Naive thymus-derived CD4-positive, alpha-beta T cell (primary cell): ENCODE measurements around the gene CFAP91. TPM values are rescaled to one million over a fixed set of nuclear protein-coding genes. Genes with fewer than 3 reads are reported as not detected.

Source experiments
- ATAC-seq: fragments of 150-1000 bp; cut with Tn5 transposase; 2 replicates; pipeline ENCODE4 v1.10.0; 2021; ENCODE audit warnings: mild to moderate bottlenecking, moderate library complexity
- CTCF ChIA-PET: fragments of 350-600 bp; sonication (Branson Sonifier 250); formaldehyde crosslinking; loops from one replicate; lab custom pipeline; 2021; ENCODE audit warnings: antibody characterized with exemption; lab: Charles Lee
- POLR2A ChIA-PET: fragments of 350-600 bp; sonication (Branson Sonifier 250); formaldehyde crosslinking; loops from one replicate; lab custom pipeline; 2021; ENCODE audit warnings: antibody characterized with exemption, inconsistent platforms; lab: Charles Lee
- DNase-seq, 9 donors: peaks; one replicate each; pipeline versions ENCODE4 v3.0.0 to v3.0.0-alpha.2; 2020 to 2022; ENCODE audit warnings: mixed read lengths in 1 of 9
- H3K27ac ChIP-seq: one replicate; pipeline ENCODE4 v1.7.0; 2013; ENCODE audit warnings: mild to moderate bottlenecking, low read depth, low read length, moderate library complexity
- H3K27me3 ChIP-seq, 2 donors: one replicate each; pipeline ENCODE4 v1.7.0; 2013; ENCODE audit warnings: low read length in 2 of 2, mild to moderate bottlenecking in 2 of 2, moderate library complexity in 2 of 2; ENCODE audit not compliant: control insufficient read depth in 2 of 2, insufficient read depth in 2 of 2
- H3K36me3 ChIP-seq, 3 experiments: 1 replicate in 2 of 3; 2 replicates in 1 of 3; pipeline ENCODE4 v1.7.0; 2013; ENCODE audit warnings: low read length in 3 of 3, mild to moderate bottlenecking in 3 of 3, moderate library complexity in 1 of 3; ENCODE audit not compliant: insufficient read depth in 3 of 3, control insufficient read depth in 2 of 3
- H3K4me1 ChIP-seq, 2 donors: one replicate each; pipeline ENCODE4 v1.7.0; 2013; ENCODE audit warnings: low read length in 2 of 2, mild to moderate bottlenecking in 2 of 2, moderate library complexity in 1 of 2; ENCODE audit not compliant: control insufficient read depth in 2 of 2, insufficient read depth in 2 of 2
- H3K4me3 ChIP-seq: 2 replicates; pipeline ENCODE4 v1.7.0; 2013; ENCODE audit warnings: mild to moderate bottlenecking, low read length
- H3K9me3 ChIP-seq, 3 experiments: 1 replicate in 2 of 3; 2 replicates in 1 of 3; pipeline ENCODE4 v1.7.0; 2013; ENCODE audit warnings: low read length in 3 of 3; ENCODE audit not compliant: control insufficient read depth in 2 of 3
- H3K27ac Mint-ChIP-seq, 9 donors: one replicate each; pipeline ENCODE4 v1.8.0; 2020 to 2022; ENCODE audit warnings: mixed read lengths in 9 of 9, mild to moderate bottlenecking in 8 of 9, moderate library complexity in 5 of 9, inconsistent platforms in 2 of 9
- H3K27me3 Mint-ChIP-seq, 5 donors: one replicate each; pipeline ENCODE4 v1.8.0; 2021 to 2022; ENCODE audit warnings: mixed read lengths in 5 of 5, mild to moderate bottlenecking in 1 of 5
- H3K36me3 Mint-ChIP-seq, 5 donors: one replicate each; pipeline ENCODE4 v1.8.0; 2020 to 2022; ENCODE audit warnings: mixed read lengths in 5 of 5, mild to moderate bottlenecking in 3 of 5, inconsistent platforms in 1 of 5
- H3K4me1 Mint-ChIP-seq, 7 donors: one replicate each; pipeline ENCODE4 v1.8.0; 2020 to 2022; ENCODE audit warnings: mixed read lengths in 7 of 7, mild to moderate bottlenecking in 3 of 7, inconsistent platforms in 1 of 7
- H3K4me3 Mint-ChIP-seq, 10 donors: one replicate each; pipeline ENCODE4 v1.8.0; 2020 to 2022; ENCODE audit warnings: mild to moderate bottlenecking in 10 of 10, mixed read lengths in 10 of 10, moderate library complexity in 6 of 10, inconsistent platforms in 2 of 10
- H3K9me3 Mint-ChIP-seq, 11 donors: one replicate each; pipeline ENCODE4 v1.8.0; 2020 to 2022; ENCODE audit warnings: mixed read lengths in 11 of 11, mild to moderate bottlenecking in 4 of 11, inconsistent platforms in 1 of 11, moderate library complexity in 1 of 11
- intact Hi-C, 2 donors: fragments of 100-400 bp; cut with micrococcal nuclease; formaldehyde crosslinking; loops; one replicate each; pipeline ENCODE4 v1.15.1; 2023
- polyA plus RNA-seq, 2 donors: library from polyadenylated mRNA; unstranded; fragments of 300-500 nt; fragmentation: Illumina TruSeq; gene quantifications; one replicate each; pipeline ENCODE4 v1.2.3, GENCODE V29; 2021
- total RNA-seq, 6 experiments: library from RNA in 5 of 6; stranded (reverse) in 5 of 6; gene quantifications; 1 replicate in 5 of 6; 2 replicates in 1 of 6; pipeline ENCODE4 v1.2.3 and lab custom pipeline; 2021 to 2026

Gene CFAP91
- total and polyA plus RNA-seq, 7 experiments from 2014 or later, result 0.13 to 0.32 (median 0.17) TPM; not detected in 4

- peaks cover 0 to 3% (median 0%) of the 10 kb centered on the region in 3 experiments for H3K36me3 ChIP-seq
- H3K27me3 Mint-ChIP-seq, result no peaks in the 10 kb centered on the region
- peaks cover under 1 to 21% (median 4%) of the 10 kb centered on the region in 5 donors for H3K36me3 Mint-ChIP-seq
- POLR2A ChIA-PET, result no interaction called here
- H3K27ac Mint-ChIP-seq, result no peak within 1 kb of the TSS
- H3K4me1 ChIP-seq, result no peaks in the 10 kb centered on the region
- ATAC-seq, result no peak
- intact Hi-C loops, result no loop called here
- no peak within 1 kb of the TSS for H3K4me3 ChIP-seq
- no peaks in the 10 kb centered on the region for H3K27me3 ChIP-seq
- CTCF ChIA-PET, result no interaction called here
- H3K4me3 Mint-ChIP-seq, result no peak within 1 kb of the TSS
- H3K9me3 Mint-ChIP-seq, result no peaks in the 10 kb centered on the region
- no peaks in the 10 kb centered on the region for H3K9me3 ChIP-seq
- no peak within 1 kb of the TSS for H3K27ac ChIP-seq
- no peak for DNase-seq
- H3K4me1 Mint-ChIP-seq, result peaks cover 0 to 15% (median 5%) of the 10 kb centered on the region in 7 donors
Measured at GRCh38 chr3:119660474-119661440, 42.1 kb upstream of the CFAP91 start, which contains the start of gene POPDC2. Gene POPDC2 (minus strand): TSS chr3:119660589. CDS start chr3:119660423, 166 bp downstream.

GRCh38 chr3:119662604-119663373 lies 40.0 kb upstream of the CFAP91 start:
- peak overlapping the region in 4 of 9 donors; percentile 17 to 68 (median 41) for H3K27ac Mint-ChIP-seq
- no peak overlapping the region for H3K4me3 Mint-ChIP-seq

GRCh38 chr3:119663885-119664284 lies 38.9 kb upstream of the CFAP91 start:
- Mint-ChIP-seq H3K27me3 (no peaks in the 10 kb centered on the region), H3K36me3 (peaks cover 0 to 16% (median 8%) of the 10 kb centered on the region in 5 donors), H3K4me1 (peaks cover 0 to 8% (median 5%) of the 10 kb centered on the region in 7 donors), H3K4me3 (no peak overlapping the region), H3K27ac (peak overlapping the region in 3 of 9 donors; percentile 9 to 23 (median 19)), H3K9me3 (no peaks in the 10 kb centered on the region)
- H3K4me3 ChIP-seq, result no peak overlapping the region
- intact Hi-C loops, result no loop called here
- DNase-seq, result no peak
- ChIA-PET POLR2A (interaction anchor here (0.7 to 0.9 kb wide), 2 partner anchors 14 to 744 kb away, joined by 3 read pairs; partner anchors contain the start of gene COX17), CTCF (no interaction called here)
- no peaks in the 10 kb centered on the region for H3K4me1 ChIP-seq
- H3K27me3 ChIP-seq, result no peaks in the 10 kb centered on the region
- no peaks in the 10 kb centered on the region for H3K9me3 ChIP-seq
- H3K27ac ChIP-seq, result no peak overlapping the region
- no peak for ATAC-seq
- peaks cover 0 to 7% (median 0%) of the 10 kb centered on the region in 3 experiments for H3K36me3 ChIP-seq

More at GRCh38 chr3:119662604-119663373, 40.0 kb upstream of the CFAP91 start:
- H3K27me3 Mint-ChIP-seq, result no peaks in the 10 kb centered on the region
- CTCF ChIA-PET, result no interaction called here
- POLR2A ChIA-PET, result interaction anchor here (0.6 kb wide), 1 partner anchor 308 kb away, joined by 3 read pairs; no protein-coding TSS in a partner anchor
- intact Hi-C loops, result no loop called here
- ATAC-seq, result no peak
- Histone ChIP-seq H3K9me3 (no peaks in the 10 kb centered on the region), H3K36me3 (peaks cover 0 to 3% (median 0%) of the 10 kb centered on the region in 3 experiments), H3K4me1 (no peaks in the 10 kb centered on the region), H3K27ac (no peak overlapping the region), H3K27me3 (no peaks in the 10 kb centered on the region), H3K4me3 (no peak overlapping the region)
- peaks cover 0 to 18% (median 13%) of the 10 kb centered on the region in 5 donors for H3K36me3 Mint-ChIP-seq
- H3K9me3 Mint-ChIP-seq, result no peaks in the 10 kb centered on the region
- no peak for DNase-seq
- peaks cover 0 to 13% (median 5%) of the 10 kb centered on the region in 7 donors for H3K4me1 Mint-ChIP-seq

GRCh38 chr3:119664370-119664769 lies 38.5 kb upstream of the CFAP91 start:
- Histone ChIP-seq H3K4me3 (no peak overlapping the region), H3K4me1 (no peaks in the 10 kb centered on the region), H3K27ac (no peak overlapping the region), H3K9me3 (no peaks in the 10 kb centered on the region), H3K36me3 (peaks cover 0 to 5% (median 0%) of the 10 kb centered on the region in 3 experiments), H3K27me3 (no peaks in the 10 kb centered on the region)
- DNase-seq (no peak), ATAC-seq (no peak)
- POLR2A ChIA-PET, result interaction anchor here (0.7 to 0.9 kb wide), 2 partner anchors 13 to 744 kb away, joined by 3 read pairs; partner anchors contain the start of gene COX17
- H3K27me3 Mint-ChIP-seq, result no peaks in the 10 kb centered on the region
- peaks cover 0 to 8% (median 5%) of the 10 kb centered on the region in 7 donors for H3K4me1 Mint-ChIP-seq
- intact Hi-C loops, result no loop called here
- H3K4me3 Mint-ChIP-seq, result no peak overlapping the region
- H3K36me3 Mint-ChIP-seq, result peaks cover 0 to 15% (median 6%) of the 10 kb centered on the region in 5 donors
- H3K9me3 Mint-ChIP-seq, result no peaks in the 10 kb centered on the region
- CTCF ChIA-PET, result interaction anchor here (0.6 kb wide), 1 partner anchor 10 kb away, joined by 4 read pairs; no protein-coding TSS in a partner anchor
- peak overlapping the region in 1 of 9 donors; percentile 42 for H3K27ac Mint-ChIP-seq

GRCh38 chr3:119664850-119665379 lies 37.9 kb upstream of the CFAP91 start:
- no peaks in the 10 kb centered on the region for H3K9me3 Mint-ChIP-seq
- POLR2A ChIA-PET, result no interaction called here
- no peak overlapping the region for H3K4me3 Mint-ChIP-seq

More at GRCh38 chr3:119664850-119665379, 37.9 kb upstream of the CFAP91 start:
- no peaks in the 10 kb centered on the region for H3K9me3 ChIP-seq
- CTCF ChIA-PET, result interaction anchor here (0.6 kb wide), 1 partner anchor 9 kb away, joined by 4 read pairs; no protein-coding TSS in a partner anchor
- peaks cover 0 to 4% (median under 1%) of the 10 kb centered on the region in 3 experiments for H3K36me3 ChIP-seq
- H3K27me3 ChIP-seq, result no peaks in the 10 kb centered on the region
- peak; percentile 24 for ATAC-seq
- H3K27ac Mint-ChIP-seq, result peak overlapping the region in 3 of 9 donors; percentile 21 to 46 (median 42)
- H3K4me1 Mint-ChIP-seq, result peaks cover 0 to 9% (median 5%) of the 10 kb centered on the region in 7 donors
- no peak for DNase-seq
- H3K4me3 ChIP-seq, result no peak overlapping the region
- H3K4me1 ChIP-seq, result no peaks in the 10 kb centered on the region
- intact Hi-C loops, result no loop called here
- no peak overlapping the region for H3K27ac ChIP-seq
- peaks cover 0 to 14% (median under 1%) of the 10 kb centered on the region in 5 donors for H3K36me3 Mint-ChIP-seq
- no peaks in the 10 kb centered on the region for H3K27me3 Mint-ChIP-seq
